HepG2 (cell line): ENCODE results near the gene DTX4. TPM values are rescaled to one million over a fixed set of nuclear protein-coding genes. Genes with fewer than 3 reads are reported as not detected.

ENCODE experiments used
- FLYWCH1 ChIP-seq: sonication (generic); formaldehyde crosslinking; IDR thresholded peaks from 2 replicates; pipeline ENCODE4 v1.8.1; 2023; ENCODE audit warnings: mild to moderate bottlenecking, missing genetic modification reagents
- FOXP1 ChIP-seq, 2 experiments: fragments of 450-650 bp in 1 of 2; IDR thresholded peaks; 2 replicates each; pipeline ENCODE4 v1.6.1; 2017 to 2018; ENCODE audit warnings: antibody characterized with exemption in 1 of 2
- GATA4 ChIP-seq: sonication (generic); IDR thresholded peaks from 2 replicates; pipeline ENCODE4 v1.6.1; 2016; ENCODE audit warnings: antibody characterized with exemption, low read depth, borderline replicate concordance
- KMT2B ChIP-seq: IDR thresholded peaks from 2 replicates; pipeline ENCODE4 v1.6.1; 2016; ENCODE audit warnings: missing genetic modification reagents, missing compliant biosample characterization
- RNF2 ChIP-seq: fragments of 450-650 bp; conservative IDR thresholded peaks from 2 replicates; pipeline ENCODE4 v1.6.1; 2016; ENCODE audit warnings: low read depth
- SKI ChIP-seq: fragments of 450-650 bp; IDR thresholded peaks from one replicate; pipeline ENCODE4 v1.6.1; 2018; ENCODE audit warnings: mild to moderate bottlenecking; ENCODE audit not compliant: partially characterized antibody
- SP5 ChIP-seq: IDR thresholded peaks from 2 replicates; pipeline ENCODE4 v1.6.1; 2016; ENCODE audit warnings: low read depth, borderline replicate concordance
- TFAP4 ChIP-seq: sonication (generic); IDR thresholded peaks from 2 replicates; pipeline ENCODE4 v1.6.1; 2016; ENCODE audit warnings: low read depth, borderline replicate concordance
- TFDP2 ChIP-seq: sonication (generic); formaldehyde crosslinking; IDR thresholded peaks from 2 replicates; pipeline ENCODE4 v1.4.0; 2020; ENCODE audit warnings: missing genetic modification reagents
- ZNF124 ChIP-seq: sonication (generic); formaldehyde crosslinking; IDR thresholded peaks from 2 replicates; pipeline ENCODE4 v1.4.0; 2020; ENCODE audit warnings: missing genetic modification reagents
- ZNF414 ChIP-seq: sonication (generic); formaldehyde crosslinking; IDR thresholded peaks from 2 replicates; pipeline ENCODE4 v1.5.0; 2020; ENCODE audit warnings: missing genetic modification reagents
- ZNF546 ChIP-seq: sonication (generic); formaldehyde crosslinking; conservative IDR thresholded peaks from 2 replicates; pipeline ENCODE4 v1.8.1; 2023; ENCODE audit warnings: mild to moderate bottlenecking, missing genetic modification reagents
- ZNF713 ChIP-seq: sonication (generic); formaldehyde crosslinking; IDR thresholded peaks from 2 replicates; pipeline ENCODE4 v1.4.0; 2020; ENCODE audit warnings: mild to moderate bottlenecking, missing genetic modification reagents
- ZNF772 ChIP-seq: sonication (generic); formaldehyde crosslinking; IDR thresholded peaks from 2 replicates; pipeline ENCODE4 v1.5.0; 2020; ENCODE audit warnings: mild to moderate bottlenecking, missing genetic modification reagents
- ZSCAN22 ChIP-seq: sonication (generic); formaldehyde crosslinking; IDR thresholded peaks from 2 replicates; pipeline ENCODE4 v1.4.0; 2020; ENCODE audit warnings: mild to moderate bottlenecking, missing genetic modification reagents
- polyA plus RNA-seq, 8 experiments: library from polyadenylated mRNA; depleted of rRNA in 3 of 8; stranded (reverse) in 7 of 8; unstranded in 1 of 8; fragments of >200 nt; fragmentation: Illumina TruSeq in 4 of 8; extraction: Trizol in 4 of 8; gene quantifications; 2 replicates each; pipeline versions ENCODE4 v1.2.1 to v1.2.3, GENCODE V29; 2011 to 2016; ENCODE audit warnings: low read depth in 4 of 8, missing spikeins in 1 of 8, mixed read lengths in 1 of 8; ENCODE audit not compliant: insufficient read depth in 1 of 8
- total RNA-seq, 5 experiments: library from RNA; depleted of rRNA; stranded (reverse); fragments of >200 nt; fragmentation: Illumina TruSeq; extraction: Trizol; gene quantifications; 2 replicates each; pipeline ENCODE4 v1.2.3, GENCODE V29; 2016; ENCODE audit warnings: low read depth in 1 of 5
- TF ChIP-seq, protein P1 (sequence below): sonication (generic); formaldehyde crosslinking; IDR thresholded peaks from 2 replicates; pipeline ENCODE4 v1.8.0; 2022; ENCODE audit warnings: missing genetic modification reagents, mild to moderate bottlenecking, borderline replicate concordance
- TF ChIP-seq, protein P2 (sequence below): sonication (generic); formaldehyde crosslinking; IDR thresholded peaks from 2 replicates; pipeline ENCODE4 v1.4.0; 2020; ENCODE audit warnings: mild to moderate bottlenecking, missing genetic modification reagents
- TF ChIP-seq, protein P3 (sequence below): sonication (generic); formaldehyde crosslinking; IDR thresholded peaks from 2 replicates; pipeline ENCODE4 v1.8.0; 2022; ENCODE audit warnings: low read depth, missing genetic modification reagents

The DTX4 gene
- total and polyA plus RNA-seq, 2 of the 13 experiments (the other 11 are each of a cell fraction or from before 2014, with no cell fraction given) = 0.67 to 5.6 TPM

DNA sequence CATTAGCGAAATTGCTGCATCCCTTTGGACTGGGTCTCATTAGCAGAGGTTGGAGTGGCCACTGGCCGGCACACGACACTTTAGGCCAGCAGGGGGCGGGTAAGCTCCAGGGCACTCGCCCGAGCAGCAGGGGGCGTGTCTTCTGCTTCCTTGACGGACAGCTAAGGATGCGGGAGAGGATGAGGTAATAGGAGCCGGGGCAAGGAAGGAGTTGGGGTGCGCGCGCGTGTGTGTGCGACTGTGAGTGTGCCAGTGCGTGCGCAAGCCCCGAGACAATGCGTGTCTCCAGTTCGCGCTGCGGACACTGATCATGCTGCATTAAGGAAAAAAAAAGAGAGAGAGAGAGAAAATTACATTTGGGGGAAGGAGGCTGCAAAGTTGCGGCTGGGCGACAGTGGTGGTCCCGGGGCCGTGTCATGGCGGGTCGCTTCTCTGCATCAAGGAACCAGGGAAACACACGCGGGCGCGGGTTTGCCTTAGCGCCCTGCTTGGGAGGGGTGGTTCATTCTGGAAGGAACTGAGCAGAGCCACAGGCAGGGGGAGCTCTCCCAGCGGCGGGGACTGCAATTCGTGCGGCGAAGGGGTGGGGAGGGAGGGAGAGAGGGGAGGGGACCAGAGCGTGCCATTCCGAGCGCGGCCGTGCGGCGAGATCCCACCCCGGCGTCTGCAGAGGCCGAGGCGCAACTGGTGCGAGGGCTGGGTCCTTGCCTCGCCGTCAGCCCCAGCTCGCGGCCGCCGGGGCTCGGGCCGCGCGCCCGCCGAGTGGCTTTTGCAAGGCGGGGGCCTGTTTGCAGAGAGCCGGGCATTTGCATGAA lies at the start of gene DTX4 (continued):
- no peak for TF ChIP-seq ZNF414 (CRISPR knock-in tag)
- no peak for TF ChIP-seq FLYWCH1 (CRISPR knock-in tag)
- TF ChIP-seq ZNF772 (CRISPR knock-in tag) = no peak
- TF ChIP-seq GATA4 = no peak
- TF ChIP-seq, protein P1, sequence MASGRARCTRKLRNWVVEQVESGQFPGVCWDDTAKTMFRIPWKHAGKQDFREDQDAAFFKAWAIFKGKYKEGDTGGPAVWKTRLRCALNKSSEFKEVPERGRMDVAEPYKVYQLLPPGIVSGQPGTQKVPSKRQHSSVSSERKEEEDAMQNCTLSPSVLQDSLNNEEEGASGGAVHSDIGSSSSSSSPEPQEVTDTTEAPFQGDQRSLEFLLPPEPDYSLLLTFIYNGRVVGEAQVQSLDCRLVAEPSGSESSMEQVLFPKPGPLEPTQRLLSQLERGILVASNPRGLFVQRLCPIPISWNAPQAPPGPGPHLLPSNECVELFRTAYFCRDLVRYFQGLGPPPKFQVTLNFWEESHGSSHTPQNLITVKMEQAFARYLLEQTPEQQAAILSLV = no peak
- TF ChIP-seq ZNF713 = no peak
- no peak; the same call in 1 of the 2 replicates for TF ChIP-seq KMT2B (CRISPR knock-in tag)
- no peak for TF ChIP-seq ZSCAN22
- no peak for TF ChIP-seq TFAP4
- peak; percentile 96 for TF ChIP-seq SP5 (CRISPR knock-in tag)
- no peak for TF ChIP-seq SKI
- TF ChIP-seq TFDP2 (CRISPR knock-in tag) = peak; percentile 74; the same call in 1 of the 2 replicates
- TF ChIP-seq, protein P2, sequence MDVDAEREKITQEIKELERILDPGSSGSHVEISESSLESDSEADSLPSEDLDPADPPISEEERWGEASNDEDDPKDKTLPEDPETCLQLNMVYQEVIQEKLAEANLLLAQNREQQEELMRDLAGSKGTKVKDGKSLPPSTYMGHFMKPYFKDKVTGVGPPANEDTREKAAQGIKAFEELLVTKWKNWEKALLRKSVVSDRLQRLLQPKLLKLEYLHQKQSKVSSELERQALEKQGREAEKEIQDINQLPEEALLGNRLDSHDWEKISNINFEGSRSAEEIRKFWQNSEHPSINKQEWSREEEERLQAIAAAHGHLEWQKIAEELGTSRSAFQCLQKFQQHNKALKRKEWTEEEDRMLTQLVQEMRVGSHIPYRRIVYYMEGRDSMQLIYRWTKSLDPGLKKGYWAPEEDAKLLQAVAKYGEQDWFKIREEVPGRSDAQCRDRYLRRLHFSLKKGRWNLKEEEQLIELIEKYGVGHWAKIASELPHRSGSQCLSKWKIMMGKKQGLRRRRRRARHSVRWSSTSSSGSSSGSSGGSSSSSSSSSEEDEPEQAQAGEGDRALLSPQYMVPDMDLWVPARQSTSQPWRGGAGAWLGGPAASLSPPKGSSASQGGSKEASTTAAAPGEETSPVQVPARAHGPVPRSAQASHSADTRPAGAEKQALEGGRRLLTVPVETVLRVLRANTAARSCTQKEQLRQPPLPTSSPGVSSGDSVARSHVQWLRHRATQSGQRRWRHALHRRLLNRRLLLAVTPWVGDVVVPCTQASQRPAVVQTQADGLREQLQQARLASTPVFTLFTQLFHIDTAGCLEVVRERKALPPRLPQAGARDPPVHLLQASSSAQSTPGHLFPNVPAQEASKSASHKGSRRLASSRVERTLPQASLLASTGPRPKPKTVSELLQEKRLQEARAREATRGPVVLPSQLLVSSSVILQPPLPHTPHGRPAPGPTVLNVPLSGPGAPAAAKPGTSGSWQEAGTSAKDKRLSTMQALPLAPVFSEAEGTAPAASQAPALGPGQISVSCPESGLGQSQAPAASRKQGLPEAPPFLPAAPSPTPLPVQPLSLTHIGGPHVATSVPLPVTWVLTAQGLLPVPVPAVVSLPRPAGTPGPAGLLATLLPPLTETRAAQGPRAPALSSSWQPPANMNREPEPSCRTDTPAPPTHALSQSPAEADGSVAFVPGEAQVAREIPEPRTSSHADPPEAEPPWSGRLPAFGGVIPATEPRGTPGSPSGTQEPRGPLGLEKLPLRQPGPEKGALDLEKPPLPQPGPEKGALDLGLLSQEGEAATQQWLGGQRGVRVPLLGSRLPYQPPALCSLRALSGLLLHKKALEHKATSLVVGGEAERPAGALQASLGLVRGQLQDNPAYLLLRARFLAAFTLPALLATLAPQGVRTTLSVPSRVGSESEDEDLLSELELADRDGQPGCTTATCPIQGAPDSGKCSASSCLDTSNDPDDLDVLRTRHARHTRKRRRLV (CRISPR knock-in tag) = no peak
- TF ChIP-seq, protein P3, sequence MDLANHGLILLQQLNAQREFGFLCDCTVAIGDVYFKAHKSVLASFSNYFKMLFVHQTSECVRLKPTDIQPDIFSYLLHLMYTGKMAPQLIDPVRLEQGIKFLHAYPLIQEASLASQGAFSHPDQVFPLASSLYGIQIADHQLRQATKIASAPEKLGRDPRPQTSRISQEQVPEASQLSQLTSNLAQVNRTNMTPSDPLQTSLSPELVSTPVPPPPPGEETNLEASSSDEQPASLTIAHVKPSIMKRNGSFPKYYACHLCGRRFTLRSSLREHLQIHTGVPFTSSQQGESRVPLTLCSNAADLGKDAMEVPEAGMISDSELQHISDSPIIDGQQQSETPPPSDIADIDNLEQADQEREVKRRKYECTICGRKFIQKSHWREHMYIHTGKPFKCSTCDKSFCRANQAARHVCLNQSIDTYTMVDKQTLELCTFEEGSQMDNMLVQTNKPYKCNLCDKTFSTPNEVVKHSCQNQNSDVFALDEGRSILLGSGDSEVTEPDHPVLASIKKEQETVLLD (CRISPR knock-in tag) = no peak
- no peak for TF ChIP-seq ZNF546 (CRISPR knock-in tag)
- TF ChIP-seq ZNF124 (CRISPR knock-in tag) = no peak
- TF ChIP-seq FOXP1 (IDR thresholded peaks at IDR 0.05) = no peak
- TF ChIP-seq FOXP1 (CRISPR knock-in tag; IDR thresholded peaks at IDR 0.05) = no peak
- TF ChIP-seq RNF2 = peak; percentile 75
